NCI-H69 (cell line): ENCODE data around the gene TSC22D4.
"Not testable (repeated sequence)": the region's sequence is repeated elsewhere in the genome, so short reads cannot be mapped to it uniquely, and the experiment has no call there.

Experiments
- DNase-seq: peaks from one replicate; lab custom pipeline; 2025; lab: John Stamatoyannopoulos, UW

Gene TSC22D4

GRCh38 chr7:100478958-100479660 is at the start of gene TSC22D4:
TSC22D4 (minus strand) TSS chr7:100479214; CDS start chr7:100478038, 1,176 bp downstream.
- peak; percentile 96 for DNase-seq

DNA sequence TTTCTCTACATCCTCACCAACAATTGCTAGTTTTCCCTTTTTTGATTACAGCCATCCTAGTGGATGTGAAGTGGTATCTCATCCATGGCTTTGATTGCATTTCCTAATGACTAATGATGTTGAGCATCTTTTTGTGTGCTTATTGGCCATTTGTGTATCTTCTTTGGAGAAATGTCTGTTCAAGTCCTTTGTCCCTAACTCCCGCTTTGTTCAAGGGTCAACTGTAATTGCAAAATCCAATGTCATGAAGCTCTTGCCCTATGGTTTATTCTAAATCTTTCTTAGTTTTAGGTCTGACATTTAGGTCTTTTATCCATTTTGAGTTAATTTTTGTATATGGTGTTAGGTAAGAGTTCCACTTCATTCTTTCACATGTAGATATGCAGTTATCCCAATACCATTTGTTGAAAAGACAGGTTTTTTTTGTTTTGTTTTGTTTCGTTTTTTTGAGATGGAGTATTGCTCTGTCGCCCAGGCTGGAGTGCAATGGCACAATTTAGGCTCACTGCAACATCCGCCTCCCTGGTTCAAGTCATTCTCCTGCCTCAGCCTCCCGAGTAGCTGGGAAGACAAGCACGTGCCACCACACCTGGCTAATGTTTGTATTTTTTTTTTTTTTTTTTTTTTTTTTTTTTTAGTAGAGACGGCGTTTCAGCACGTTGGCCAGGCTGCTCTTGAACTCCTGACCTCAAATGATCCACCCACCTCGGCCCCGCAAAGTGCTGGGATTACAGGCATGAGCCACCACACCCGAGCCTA is 49.3 kb upstream of the TSC22D4 start:
- not testable (repeated sequence) for DNase-seq

- DNase-seq = not testable (repeated sequence)
These were observed 44.2 kb upstream of the TSC22D4 start for GRCh38 chr7:100523192-100523591.

GRCh38 chr7:100521909-100522593 is 43.0 kb upstream of the TSC22D4 start:
- not testable (repeated sequence) for DNase-seq

GRCh38 chr7:100521076-100521475 is 42.1 kb upstream of the TSC22D4 start:
- no peak for DNase-seq

DNA sequence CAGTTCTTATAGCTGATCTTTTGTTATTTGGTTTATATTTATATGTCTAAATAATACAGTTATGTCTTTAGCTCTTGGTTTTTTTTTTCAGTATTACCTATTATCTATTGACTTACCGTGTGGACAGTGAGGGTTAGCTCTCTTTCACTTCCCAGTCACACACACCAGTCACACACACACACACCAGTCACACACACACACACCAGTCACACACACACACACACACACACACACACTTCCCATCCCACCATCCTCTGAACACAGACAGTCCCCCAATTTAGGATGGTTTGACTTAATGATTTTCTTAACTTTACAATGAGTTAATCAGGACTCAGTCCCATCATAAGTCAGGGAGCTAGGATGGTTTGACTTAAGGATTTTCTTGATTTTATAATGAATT is 41.1 kb upstream of the TSC22D4 start:
- no peak for DNase-seq

GRCh38 chr7:100519580-100519979 is 40.6 kb upstream of the TSC22D4 start:
- no peak for DNase-seq

- no peak for DNase-seq
These were observed 38.3 kb upstream of the TSC22D4 start for GRCh38 chr7:100517305-100517704.

DNA sequence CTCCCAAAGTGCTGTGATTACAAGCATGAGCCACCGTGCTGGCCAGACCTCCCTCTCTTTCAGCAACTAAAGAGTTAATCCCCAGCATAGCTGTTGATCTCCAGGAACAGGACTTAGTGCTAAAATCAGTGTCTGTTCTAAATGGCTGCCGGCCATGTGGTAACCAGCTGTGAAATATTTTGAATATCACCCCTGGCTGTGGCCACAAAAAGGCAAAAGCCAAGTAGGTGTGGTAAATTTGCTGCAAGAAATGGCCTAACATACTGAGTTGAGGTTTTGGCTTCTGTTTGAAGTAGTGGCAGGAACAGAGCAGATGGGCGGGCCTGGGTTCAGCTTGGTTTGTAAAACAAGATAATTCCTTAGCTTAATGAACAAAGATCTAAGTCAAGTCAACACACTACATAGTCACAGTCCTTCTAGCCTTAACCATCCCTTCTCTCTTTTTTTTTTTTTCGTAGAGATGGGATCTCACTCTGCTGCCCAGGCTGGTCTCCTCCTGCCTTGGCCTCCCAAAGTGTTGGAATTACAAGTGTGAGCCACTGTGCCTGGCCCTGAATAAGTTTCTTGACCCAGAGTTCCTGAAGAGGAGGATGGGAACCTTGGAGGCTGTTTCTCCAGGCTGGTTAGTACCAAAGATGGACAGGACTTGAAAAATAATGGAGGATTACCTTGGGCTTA is 37.3 kb upstream of the TSC22D4 start:
- no peak for DNase-seq

GRCh38 chr7:100515072-100515532 is 36.1 kb upstream of the TSC22D4 start:
- DNase-seq = peak; percentile 7

- DNase-seq = no peak
These were observed 34.3 kb upstream of the TSC22D4 start for GRCh38 chr7:100513212-100513810.

- no peak for DNase-seq
These were observed 31.6 kb upstream of the TSC22D4 start for GRCh38 chr7:100510437-100511239.

GRCh38 chr7:100509231-100509630 is 30.2 kb upstream of the TSC22D4 start:
- peak; percentile 69 for DNase-seq

- DNase-seq = no peak
These were observed 27.4 kb upstream of the TSC22D4 start for GRCh38 chr7:100506356-100506923.

GRCh38 chr7:100504887-100505611 is 26.0 kb upstream of the TSC22D4 start:
- DNase-seq = no peak

GRCh38 chr7:100504031-100504430 is 25.0 kb upstream of the TSC22D4 start:
- not testable (repeated sequence) for DNase-seq

- not testable (repeated sequence) for DNase-seq
These were observed 21.7 kb upstream of the TSC22D4 start for GRCh38 chr7:100500743-100501142.

GRCh38 chr7:100496509-100496908 is 17.5 kb upstream of the TSC22D4 start:
- DNase-seq = no peak

- DNase-seq = peak; percentile 81
These were observed 14.7 kb upstream of the TSC22D4 start for GRCh38 chr7:100493476-100494264.
